ENCODE results near the gene BOLA2B. TPM values are rescaled to one million over a fixed set of nuclear protein-coding genes. Genes with fewer than 3 reads are reported as not detected.

Gene BOLA2B
- total RNA-seq, 1 donor from 2014 or later = 280 TPM

DNA sequence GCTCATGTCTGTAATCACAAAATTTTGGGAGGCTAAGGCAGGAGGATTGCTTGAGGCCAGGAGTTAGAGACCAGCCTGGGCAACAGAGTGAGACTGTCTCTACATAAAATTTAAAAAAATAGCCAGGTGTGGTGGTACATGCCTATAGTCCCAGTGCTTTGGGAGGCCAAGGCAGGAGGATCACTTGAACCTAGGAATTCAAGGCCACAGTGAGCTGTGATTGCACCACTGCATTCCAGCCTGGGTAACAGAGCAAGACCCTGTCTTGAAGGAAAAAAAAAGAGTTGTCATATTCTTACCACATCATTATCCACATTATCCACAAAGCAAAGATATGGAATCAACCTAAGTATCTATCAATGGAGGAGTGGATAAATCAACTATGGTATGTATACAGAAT lies 49.4 kb downstream of the BOLA2B start:
- no peak for DNase-seq
- no peak overlapping the region for H3K27ac Mint-ChIP-seq
- no peaks in the 10 kb centered on the region for H3K9me3 Mint-ChIP-seq
- H3K27me3 Mint-ChIP-seq = no peaks in the 10 kb centered on the region
- intact Hi-C loops (cut with micrococcal nuclease) = no loop called here
- no peaks in the 10 kb centered on the region for H3K36me3 Mint-ChIP-seq (ENCODE audit: low read depth)
- H3K4me1 Mint-ChIP-seq = peaks cover 22% of the 10 kb centered on the region
- H3K4me3 Mint-ChIP-seq = no peak overlapping the region

DNA sequence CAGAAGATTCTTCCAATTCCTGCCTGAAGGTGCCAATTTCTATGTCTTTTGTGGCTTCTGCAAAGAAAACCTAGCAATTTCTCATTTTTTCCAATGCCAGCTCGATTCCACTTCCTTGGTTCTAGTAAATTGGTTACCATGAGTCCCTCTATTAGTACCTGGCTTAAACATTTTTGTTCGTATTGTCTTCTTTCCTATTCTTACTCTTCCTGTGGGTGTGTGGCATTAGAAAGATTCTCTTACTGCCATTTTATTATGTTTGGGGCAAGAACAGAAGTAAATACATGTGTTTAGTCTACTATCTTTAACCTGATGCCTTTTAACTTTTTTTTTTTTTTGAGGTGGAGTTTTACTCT lies 50.1 kb downstream of the BOLA2B start:
- no peaks in the 10 kb centered on the region for H3K27me3 Mint-ChIP-seq
- intact Hi-C loops (cut with micrococcal nuclease) = no loop called here
- H3K27ac Mint-ChIP-seq = peak overlapping the region; percentile 40
- H3K9me3 Mint-ChIP-seq = no peaks in the 10 kb centered on the region
- no peak overlapping the region for H3K4me3 Mint-ChIP-seq
- H3K4me1 Mint-ChIP-seq = peaks cover 22% of the 10 kb centered on the region
- H3K36me3 Mint-ChIP-seq (ENCODE audit: low read depth) = no peaks in the 10 kb centered on the region
- no peak for DNase-seq

Other genes with a start within 250 kb of the BOLA2B start
- gene TMEM219, start 231.6 kb downstream of the BOLA2B start, total RNA-seq = 41.7 and 43.8 TPM in 2 replicates
- gene TAOK2, start 219.8 kb downstream of the BOLA2B start, total RNA-seq = 35.8 and 38.7 TPM in 2 replicates
- 45.9 and 47.7 TPM in 2 replicates for gene HIRIP3, start 198.0 kb downstream of the BOLA2B start, total RNA-seq
- 129 and 133 TPM in 2 replicates for gene INO80E, start 197.4 kb downstream of the BOLA2B start, total RNA-seq
- gene DOC2A, start 182.6 kb downstream of the BOLA2B start, total RNA-seq = 2.7 and 3.2 TPM in 2 replicates
- gene C16orf92, start 170.5 kb downstream of the BOLA2B start, total RNA-seq = not detected in 2 replicates
- 1.5 and 1.8 TPM in 2 replicates for gene TLCD3B, start 162.4 kb downstream of the BOLA2B start, total RNA-seq
- gene ALDOA, start 127.9 kb downstream of the BOLA2B start, total RNA-seq = 2,074 and 2,109 TPM in 2 replicates
- 144 and 145 TPM in 2 replicates for gene PPP4C, start 117.7 kb downstream of the BOLA2B start, total RNA-seq
- gene TBX6, start 101.7 kb downstream of the BOLA2B start, total RNA-seq = 2.1 TPM in 2 replicates
- 11.8 and 11.9 TPM in 2 replicates for gene YPEL3, start 97.5 kb downstream of the BOLA2B start, total RNA-seq
- gene GDPD3, start 80.1 kb downstream of the BOLA2B start, total RNA-seq = 6.0 and 6.6 TPM in 2 replicates
- 53.9 and 56.4 TPM in 2 replicates for gene MAPK3, start 70.4 kb downstream of the BOLA2B start, total RNA-seq
- 748 and 758 TPM in 2 replicates for gene CORO1A, start 10.1 kb downstream of the BOLA2B start, total RNA-seq
- 73.0 and 80.7 TPM in 2 replicates for gene SLX1A, start 209 bp upstream of the BOLA2B start, total RNA-seq
- gene SULT1A3, start 5.6 kb upstream of the BOLA2B start, total RNA-seq = 15.6 and 24.5 TPM in 2 replicates
- gene NPIPB13, start 54.8 kb upstream of the BOLA2B start, total RNA-seq = 14.5 and 21.1 TPM in 2 replicates
- 80.5 and 93.2 TPM in 2 replicates for gene CD2BP2, start 161.6 kb upstream of the BOLA2B start, total RNA-seq
- 68.9 TPM in 2 replicates for gene TBC1D10B, start 176.8 kb upstream of the BOLA2B start, total RNA-seq
- gene MYL11, start 181.1 kb upstream of the BOLA2B start, total RNA-seq = 1.0 and 1.3 TPM in 2 replicates
- gene SEPTIN1, start 188.9 kb upstream of the BOLA2B start, total RNA-seq = 162 and 163 TPM in 2 replicates
- gene ZNF48, start 201.8 kb upstream of the BOLA2B start, total RNA-seq = 16.5 and 18.3 TPM in 2 replicates
- 8.6 and 10.3 TPM in 2 replicates for gene ZNF771, start 213.9 kb upstream of the BOLA2B start, total RNA-seq
- gene DCTPP1, start 236.4 kb upstream of the BOLA2B start, total RNA-seq = 167 and 176 TPM in 2 replicates

All from activated CD4-positive, alpha-beta T cell treated with anti-CD3 and anti-CD28 coated beads, Interleukin-2, amount 10 ng/mL, durations not matched to agents 24 days and 14 days (primary cell).